Measurements from ENCODE around the gene BMP6. TPM values are rescaled to one million over a fixed set of nuclear protein-coding genes. Genes with fewer than 3 reads are reported as not detected.

The BMP6 gene
- total RNA-seq, 1 experiment from 2014 or later, result 13.6 TPM

- TF ChIP-seq, protein P1, sequence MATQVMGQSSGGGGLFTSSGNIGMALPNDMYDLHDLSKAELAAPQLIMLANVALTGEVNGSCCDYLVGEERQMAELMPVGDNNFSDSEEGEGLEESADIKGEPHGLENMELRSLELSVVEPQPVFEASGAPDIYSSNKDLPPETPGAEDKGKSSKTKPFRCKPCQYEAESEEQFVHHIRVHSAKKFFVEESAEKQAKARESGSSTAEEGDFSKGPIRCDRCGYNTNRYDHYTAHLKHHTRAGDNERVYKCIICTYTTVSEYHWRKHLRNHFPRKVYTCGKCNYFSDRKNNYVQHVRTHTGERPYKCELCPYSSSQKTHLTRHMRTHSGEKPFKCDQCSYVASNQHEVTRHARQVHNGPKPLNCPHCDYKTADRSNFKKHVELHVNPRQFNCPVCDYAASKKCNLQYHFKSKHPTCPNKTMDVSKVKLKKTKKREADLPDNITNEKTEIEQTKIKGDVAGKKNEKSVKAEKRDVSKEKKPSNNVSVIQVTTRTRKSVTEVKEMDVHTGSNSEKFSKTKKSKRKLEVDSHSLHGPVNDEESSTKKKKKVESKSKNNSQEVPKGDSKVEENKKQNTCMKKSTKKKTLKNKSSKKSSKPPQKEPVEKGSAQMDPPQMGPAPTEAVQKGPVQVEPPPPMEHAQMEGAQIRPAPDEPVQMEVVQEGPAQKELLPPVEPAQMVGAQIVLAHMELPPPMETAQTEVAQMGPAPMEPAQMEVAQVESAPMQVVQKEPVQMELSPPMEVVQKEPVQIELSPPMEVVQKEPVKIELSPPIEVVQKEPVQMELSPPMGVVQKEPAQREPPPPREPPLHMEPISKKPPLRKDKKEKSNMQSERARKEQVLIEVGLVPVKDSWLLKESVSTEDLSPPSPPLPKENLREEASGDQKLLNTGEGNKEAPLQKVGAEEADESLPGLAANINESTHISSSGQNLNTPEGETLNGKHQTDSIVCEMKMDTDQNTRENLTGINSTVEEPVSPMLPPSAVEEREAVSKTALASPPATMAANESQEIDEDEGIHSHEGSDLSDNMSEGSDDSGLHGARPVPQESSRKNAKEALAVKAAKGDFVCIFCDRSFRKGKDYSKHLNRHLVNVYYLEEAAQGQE (IDR thresholded peaks at IDR 0.05; ENCODE audit: insufficient read depth in 1 of 2, low read depth in 2 of 2, low read length in 1 of 2), result no peak
- TF ChIP-seq CTCF (IDR thresholded peaks at IDR 0.05) (no peak), TCF7L2 (IDR thresholded peaks at IDR 0.05; ENCODE audit: low read depth, low read length) (no peak), POLR2AphosphoS5 (IDR thresholded peaks at IDR 0.05; ENCODE audit: low read depth, low read length) (no peak)
- CTCF ChIA-PET, result no interaction called here
These were observed 143.0 kb downstream of the BMP6 start for GRCh38 chr6:7868926-7869325.

GRCh38 chr6:7878401-7878964, 152.6 kb downstream of the BMP6 start:
- Histone ChIP-seq H3K27me3 (ENCODE audit: control insufficient read depth, insufficient read depth, low read length) (no peaks in the 10 kb centered on the region), H3K4me3 (ENCODE audit: low read depth in 2 of 2, low read length in 2 of 2) (no peak overlapping the region), H3K4me1 (ENCODE audit: control insufficient read depth, insufficient read depth, low read length) (no peaks in the 10 kb centered on the region), H3K36me3 (ENCODE audit: control insufficient read depth, insufficient read depth, low read length) (peaks cover 13% of the 10 kb centered on the region), H3K27ac (ENCODE audit: low read length) (no peak overlapping the region), H3K9me3 (ENCODE audit: control insufficient read depth, insufficient read depth, low read depth, low read length) (no peaks in the 10 kb centered on the region)
- ChIA-PET CTCF (no interaction called here), POLR2A (interaction anchor here (0.9 kb wide), 1 partner anchor 593 kb away, joined by 6 read pairs; no protein-coding TSS in a partner anchor)
- BruUV-seq (replicated peaks), result no TSS peak
- intact Hi-C loops (cut with micrococcal nuclease; ENCODE audit: unreplicated experiment) (loop anchor here (10.0 kb wide), 1 partner anchor 154 kb away; the partner anchor contains the start of gene BMP6), in situ Hi-C loops (cut with HindIII; ENCODE audit: low pct_unique_long_range_greater_than_20kb, low sequenced_read_pairs) (no loop called here)
- TF ChIP-seq SIN3A (IDR thresholded peaks at IDR 0.05; ENCODE audit: borderline replicate concordance, insufficient read depth, low read depth, low read length), result no peak
- TF ChIP-seq, protein P1 (IDR thresholded peaks at IDR 0.05; ENCODE audit: insufficient read depth in 1 of 2, low read depth in 2 of 2, low read length in 1 of 2), result no peak
- TF ChIP-seq TCF7L2 (IDR thresholded peaks at IDR 0.05; ENCODE audit: low read depth, low read length), result no peak
- TF ChIP-seq POLR2AphosphoS5 (IDR thresholded peaks at IDR 0.05; ENCODE audit: low read depth, low read length), result no peak
- TF ChIP-seq CTCF (IDR thresholded peaks at IDR 0.05), result no peak
- ATAC-seq (peak; percentile 24; the same call in 1 of the 2 replicates), DNase-seq (ENCODE audit: low read depth, low spot score) (no peak)

More at GRCh38 chr6:7868926-7869325, 143.0 kb downstream of the BMP6 start:
- intact Hi-C loops (cut with micrococcal nuclease; ENCODE audit: unreplicated experiment) (no loop called here), in situ Hi-C loops (cut with HindIII; ENCODE audit: low pct_unique_long_range_greater_than_20kb, low sequenced_read_pairs) (no loop called here)
- no peak for ATAC-seq
- Histone ChIP-seq H3K27ac (ENCODE audit: low read length) (no peak overlapping the region), H3K4me1 (ENCODE audit: control insufficient read depth, insufficient read depth, low read length) (no peaks in the 10 kb centered on the region), H3K27me3 (ENCODE audit: control insufficient read depth, insufficient read depth, low read length) (no peaks in the 10 kb centered on the region), H3K4me3 (ENCODE audit: low read depth in 2 of 2, low read length in 2 of 2) (no peak overlapping the region), H3K36me3 (ENCODE audit: control insufficient read depth, insufficient read depth, low read length) (no peaks in the 10 kb centered on the region), H3K9me3 (ENCODE audit: control insufficient read depth, insufficient read depth, low read depth, low read length) (no peaks in the 10 kb centered on the region)
- POLR2A ChIA-PET, result no interaction called here
- no TSS peak for BruUV-seq (replicated peaks)
- no peak for DNase-seq (ENCODE audit: low read depth, low spot score)
